Smooth muscle cell (in vitro differentiated cells): Measurements from ENCODE around the gene GLIS1. TPM values are rescaled to one million over a fixed set of nuclear protein-coding genes. Genes with fewer than 3 reads are reported as not detected.

Experiments
- DNase-seq: peaks from one replicate; lab custom pipeline; 2025; ENCODE audit not compliant: unreplicated experiment; lab: John Stamatoyannopoulos, UW
- H2AFZ ChIP-seq: fragments of 200-600 bp; sonication (generic); 2 replicates; pipeline ENCODE4 v1.6.0; 2016; ENCODE audit warnings: antibody characterized with exemption, low read depth, mild to moderate bottlenecking
- H3F3A ChIP-seq: fragments of 200-600 bp; sonication (generic); 2 replicates; pipeline ENCODE4 v1.6.0; 2017; ENCODE audit warnings: antibody characterized with exemption, low read depth
- H3K27ac ChIP-seq: fragments of 200-600 bp; sonication (generic); 2 replicates; pipeline ENCODE4 v1.5.1; 2016; ENCODE audit warnings: low read depth, mild to moderate bottlenecking
- H3K27me3 ChIP-seq: fragments of 200-600 bp; sonication (generic); 2 replicates; pipeline ENCODE4 v1.6.1; 2016; ENCODE audit warnings: low read depth, mild to moderate bottlenecking
- H3K36me3 ChIP-seq: fragments of 200-600 bp; sonication (generic); 2 replicates; pipeline ENCODE4 v1.5.1; 2016; ENCODE audit warnings: low read depth
- H3K4me1 ChIP-seq: fragments of 200-600 bp; sonication (generic); 2 replicates; pipeline ENCODE4 v1.5.1; 2016; ENCODE audit warnings: low read depth
- H3K4me2 ChIP-seq: fragments of 200-600 bp; sonication (generic); 2 replicates; pipeline ENCODE4 v1.6.0; 2016; ENCODE audit warnings: mild to moderate bottlenecking
- H3K4me3 ChIP-seq: fragments of 200-600 bp; sonication (generic); 2 replicates; pipeline ENCODE4 v1.5.1; 2016; ENCODE audit warnings: mild to moderate bottlenecking
- H3K79me2 ChIP-seq: fragments of 200-600 bp; sonication (generic); 2 replicates; pipeline ENCODE4 v1.6.0; 2016; ENCODE audit warnings: low read depth, mild to moderate bottlenecking
- H3K9ac ChIP-seq: fragments of 200-600 bp; sonication (generic); 2 replicates; pipeline ENCODE4 v1.6.0; 2016; ENCODE audit warnings: low read depth
- H3K9me3 ChIP-seq: fragments of 200-600 bp; sonication (generic); replicated peaks from 2 replicates; pipeline ENCODE4 v1.5.1; 2016; ENCODE audit warnings: low read depth
- H4K20me1 ChIP-seq: fragments of 200-600 bp; sonication (generic); 2 replicates; pipeline ENCODE4 v1.6.0; 2016; ENCODE audit warnings: low read depth
- CTCF ChIP-seq: fragments of 200-600 bp; sonication (generic); IDR thresholded peaks from 2 replicates; pipeline ENCODE4 v1.5.1; 2017; ENCODE audit warnings: borderline replicate concordance, mild to moderate bottlenecking, antibody characterized with exemption; ENCODE audit not compliant: insufficient read depth, poor library complexity, severe bottlenecking
- WGBS: methylation state at CpG from one replicate; pipeline ENCODE4 v1.1.7; 2016; ENCODE audit warnings: low lambda C conversion rate; 5-methylcytosine and 5-hydroxymethylcytosine counted together
- polyA plus RNA-seq: library from polyadenylated mRNA; unstranded; fragments of >200 nt; fragmentation: Nextera tagmentation; extraction: Ambion mirVana; gene quantifications from 2 replicates; pipeline ENCODE4 v1.2.1, GENCODE V29; 2016
- total RNA-seq: library from RNA; depleted of rRNA; stranded (reverse); fragments of >200 nt; gene quantifications from 2 replicates; pipeline ENCODE4 v1.2.3, GENCODE V29; 2014

The GLIS1 gene
- total and polyA plus RNA-seq, 2 experiments from 2014 or later = 0.36 to 4.9 TPM

GRCh38 chr1:53516181-53516580 lies 222.8 kb downstream of the GLIS1 start:
- peaks cover 13% of the 10 kb centered on the region for H3K4me1 ChIP-seq

GRCh38 chr1:53514436-53514835 lies 224.5 kb downstream of the GLIS1 start:
- H3K4me3 ChIP-seq = no peak overlapping the region
- H3K79me2 ChIP-seq = no peaks in the 10 kb centered on the region
- no peaks in the 10 kb centered on the region for H4K20me1 ChIP-seq
- no peak overlapping the region for H3K9ac ChIP-seq
- TF ChIP-seq CTCF = no peak
- H3K36me3 ChIP-seq = no peaks in the 10 kb centered on the region
- H3K9me3 ChIP-seq = no peaks in the 10 kb centered on the region
- H3K27me3 ChIP-seq = no peaks in the 10 kb centered on the region
- H3K27ac ChIP-seq = no peak overlapping the region
- 93% methylated on average over 10 of the region's 10 CpGs for WGBS
- no peak for DNase-seq
- H3K4me1 ChIP-seq = peaks cover 13% of the 10 kb centered on the region
- no peak overlapping the region for H2AFZ ChIP-seq
- H3K4me2 ChIP-seq = no peak overlapping the region
- H3F3A ChIP-seq = peaks cover 5% of the 10 kb centered on the region

More at GRCh38 chr1:53516181-53516580, 222.8 kb downstream of the GLIS1 start:
- H3K4me2 ChIP-seq = no peak overlapping the region
- H2AFZ ChIP-seq = no peak overlapping the region
- H3K27ac ChIP-seq = no peak overlapping the region
- no peaks in the 10 kb centered on the region for H3K27me3 ChIP-seq
- H3K4me3 ChIP-seq = no peak overlapping the region
- H3K9me3 ChIP-seq = no peaks in the 10 kb centered on the region
- 93% methylated on average over 7 of the region's 7 CpGs for WGBS
- H3K36me3 ChIP-seq = no peaks in the 10 kb centered on the region
- no peak for DNase-seq
- H4K20me1 ChIP-seq = no peaks in the 10 kb centered on the region
- no peak overlapping the region for H3K9ac ChIP-seq
- H3F3A ChIP-seq = peaks cover 2% of the 10 kb centered on the region
- no peak for TF ChIP-seq CTCF
- no peaks in the 10 kb centered on the region for H3K79me2 ChIP-seq

GRCh38 chr1:53513846-53514245 lies 225.1 kb downstream of the GLIS1 start:
- no peaks in the 10 kb centered on the region for H3K27me3 ChIP-seq
- WGBS = 98% methylated on average over 7 of the region's 7 CpGs
- no peak overlapping the region for H2AFZ ChIP-seq

More at GRCh38 chr1:53513846-53514245, 225.1 kb downstream of the GLIS1 start:
- Histone ChIP-seq H3K79me2 (no peaks in the 10 kb centered on the region), H3F3A (peaks cover 5% of the 10 kb centered on the region), H3K4me2 (no peak overlapping the region), H3K36me3 (no peaks in the 10 kb centered on the region), H3K9me3 (no peaks in the 10 kb centered on the region), H3K4me1 (peaks cover 11% of the 10 kb centered on the region), H3K4me3 (no peak overlapping the region), H4K20me1 (no peaks in the 10 kb centered on the region), H3K27ac (no peak overlapping the region), H3K9ac (no peak overlapping the region)
- DNase-seq = no peak
- TF ChIP-seq CTCF = no peak
